Loucy (cell line): ENCODE measurements around the gene MIGA1.

Source experiments
- EZH2phosphoT487 ChIP-seq: fragments of 200-600 bp; IDR thresholded peaks from 2 replicates; pipeline ENCODE4 v1.6.1; 2018; ENCODE audit warnings: antibody characterized with exemption, mild to moderate bottlenecking, moderate library complexity, borderline replicate concordance
- TF ChIP-seq, protein P1 (sequence below): fragments of 200-600 bp; sonication (generic); conservative IDR thresholded peaks from 2 replicates; pipeline ENCODE4 v1.5.1; 2014; ENCODE audit warnings: mild to moderate bottlenecking, antibody characterized with exemption, low read length

DNA sequence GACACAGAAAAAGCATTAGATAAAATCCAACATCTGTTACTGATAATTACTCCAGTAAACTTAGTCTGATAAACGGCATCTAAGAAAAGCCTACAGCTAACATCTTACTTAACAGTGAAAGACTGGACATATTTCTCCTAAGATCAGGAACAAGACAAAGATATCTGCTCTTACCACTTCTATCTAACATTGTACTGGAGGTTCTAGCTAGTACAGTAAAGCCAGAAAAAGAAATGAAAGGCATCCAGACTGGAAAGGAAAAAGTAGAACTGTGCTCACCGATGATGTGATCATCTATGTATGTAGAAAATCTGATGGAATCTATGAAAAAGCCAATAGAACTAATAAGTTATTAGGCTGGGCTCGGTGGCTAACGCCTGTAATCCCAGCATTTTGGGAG, 130.7 kb downstream of the MIGA1 start:
- TF ChIP-seq, protein P1, sequence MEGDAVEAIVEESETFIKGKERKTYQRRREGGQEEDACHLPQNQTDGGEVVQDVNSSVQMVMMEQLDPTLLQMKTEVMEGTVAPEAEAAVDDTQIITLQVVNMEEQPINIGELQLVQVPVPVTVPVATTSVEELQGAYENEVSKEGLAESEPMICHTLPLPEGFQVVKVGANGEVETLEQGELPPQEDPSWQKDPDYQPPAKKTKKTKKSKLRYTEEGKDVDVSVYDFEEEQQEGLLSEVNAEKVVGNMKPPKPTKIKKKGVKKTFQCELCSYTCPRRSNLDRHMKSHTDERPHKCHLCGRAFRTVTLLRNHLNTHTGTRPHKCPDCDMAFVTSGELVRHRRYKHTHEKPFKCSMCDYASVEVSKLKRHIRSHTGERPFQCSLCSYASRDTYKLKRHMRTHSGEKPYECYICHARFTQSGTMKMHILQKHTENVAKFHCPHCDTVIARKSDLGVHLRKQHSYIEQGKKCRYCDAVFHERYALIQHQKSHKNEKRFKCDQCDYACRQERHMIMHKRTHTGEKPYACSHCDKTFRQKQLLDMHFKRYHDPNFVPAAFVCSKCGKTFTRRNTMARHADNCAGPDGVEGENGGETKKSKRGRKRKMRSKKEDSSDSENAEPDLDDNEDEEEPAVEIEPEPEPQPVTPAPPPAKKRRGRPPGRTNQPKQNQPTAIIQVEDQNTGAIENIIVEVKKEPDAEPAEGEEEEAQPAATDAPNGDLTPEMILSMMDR: no peak
- no peak for TF ChIP-seq EZH2phosphoT487
